Measurements from ENCODE around the gene WDR41.
"Not testable (repeated sequence)": the region's sequence is repeated elsewhere in the genome, so short reads cannot be mapped to it uniquely, and the experiment has no call there.

WDR41 gene

GRCh38 chr5:77400645-77401044 is 91.5 kb downstream of the WDR41 start:
- DNase-seq, result no peak

GRCh38 chr5:77398896-77399295 is 93.2 kb downstream of the WDR41 start:
- no peak for DNase-seq

- no peak for DNase-seq
These were observed 93.7 kb downstream of the WDR41 start for GRCh38 chr5:77398458-77398857.

GRCh38 chr5:77397686-77398292 is 94.3 kb downstream of the WDR41 start:
- no peak for DNase-seq

GRCh38 chr5:77396017-77396416 is 96.1 kb downstream of the WDR41 start:
- DNase-seq, result no peak

- no peak for DNase-seq
These were observed 97.9 kb downstream of the WDR41 start for GRCh38 chr5:77394064-77394715.

- no peak for DNase-seq
These were observed 100.8 kb downstream of the WDR41 start for GRCh38 chr5:77391240-77391765.

GRCh38 chr5:77390795-77391194 is 101.3 kb downstream of the WDR41 start:
- no peak for DNase-seq

GRCh38 chr5:77390221-77390620 is 101.9 kb downstream of the WDR41 start:
- DNase-seq, result no peak

- DNase-seq, result no peak
These were observed 102.4 kb downstream of the WDR41 start for GRCh38 chr5:77389746-77390145.

GRCh38 chr5:77386340-77386739 is 105.8 kb downstream of the WDR41 start:
- not testable (repeated sequence) for DNase-seq

- DNase-seq, result not testable (repeated sequence)
These were observed 108.8 kb downstream of the WDR41 start for GRCh38 chr5:77383336-77383735.

Measured in midbrain (tissue), 1 donor.